Measurements from ENCODE around the gene TLK2.

GRCh38 chr17:62578757-62579487, 100.3 kb downstream of the TLK2 start:
- no peak for TF ChIP-seq CTCF (conservative IDR thresholded peaks at IDR 0.05; ENCODE audit: low read depth, low read length)
- no peak for TF ChIP-seq EZH2 (IDR thresholded peaks at IDR 0.05; ENCODE audit: borderline replicate concordance, low read depth, low read length, poor library complexity, severe bottlenecking)

Measured in A673 (cell line).